Fibroblast of gingiva (primary cell): ENCODE data around the gene PDE7B.

ENCODE experiments used
- DNase-seq: peaks from one replicate; pipeline ENCODE4 v3.0.0-alpha.2; 2011; ENCODE audit warnings: low read depth

PDE7B gene

GRCh38 chr6:136236466-136237293 is 385.2 kb downstream of the PDE7B start:
- no peak for DNase-seq

DNA sequence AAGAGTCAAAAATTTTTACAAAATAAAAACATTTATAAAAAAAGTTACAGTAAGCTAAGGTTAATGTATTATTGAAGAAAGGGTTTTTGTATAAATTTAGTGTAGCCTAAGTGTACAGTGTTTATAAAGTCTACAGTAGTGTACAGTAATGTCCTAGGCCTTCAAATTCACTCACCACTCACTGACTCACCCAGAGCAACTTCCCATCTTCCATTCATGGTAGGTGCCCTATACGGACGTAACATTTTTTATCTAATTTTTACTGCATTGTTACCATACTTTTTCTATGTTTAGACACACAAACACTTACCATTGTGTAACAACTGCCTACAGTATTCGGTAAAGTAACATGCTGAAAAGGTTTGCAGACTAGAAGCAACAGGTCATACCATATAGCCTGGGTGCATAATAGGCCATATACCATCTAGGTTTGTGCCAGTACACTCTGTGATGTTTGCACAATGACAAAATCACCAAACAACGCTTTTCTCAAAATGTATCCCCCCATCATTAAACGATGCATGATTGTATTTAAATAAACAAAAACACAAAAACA is 392.6 kb downstream of the PDE7B start:
- DNase-seq = no peak
